NCI-H2227 treated with DMSO at 0.1 percent for 48 hours (cell line): Measurements from ENCODE around the gene ATAT1.
A peak's percentile ranks its signal among the peaks of the same experiment; 100 is the strongest.

Experiments used
- DNase-seq: peaks from one replicate; lab custom pipeline; 2025; lab: John Stamatoyannopoulos, UW

The ATAT1 gene

DNA sequence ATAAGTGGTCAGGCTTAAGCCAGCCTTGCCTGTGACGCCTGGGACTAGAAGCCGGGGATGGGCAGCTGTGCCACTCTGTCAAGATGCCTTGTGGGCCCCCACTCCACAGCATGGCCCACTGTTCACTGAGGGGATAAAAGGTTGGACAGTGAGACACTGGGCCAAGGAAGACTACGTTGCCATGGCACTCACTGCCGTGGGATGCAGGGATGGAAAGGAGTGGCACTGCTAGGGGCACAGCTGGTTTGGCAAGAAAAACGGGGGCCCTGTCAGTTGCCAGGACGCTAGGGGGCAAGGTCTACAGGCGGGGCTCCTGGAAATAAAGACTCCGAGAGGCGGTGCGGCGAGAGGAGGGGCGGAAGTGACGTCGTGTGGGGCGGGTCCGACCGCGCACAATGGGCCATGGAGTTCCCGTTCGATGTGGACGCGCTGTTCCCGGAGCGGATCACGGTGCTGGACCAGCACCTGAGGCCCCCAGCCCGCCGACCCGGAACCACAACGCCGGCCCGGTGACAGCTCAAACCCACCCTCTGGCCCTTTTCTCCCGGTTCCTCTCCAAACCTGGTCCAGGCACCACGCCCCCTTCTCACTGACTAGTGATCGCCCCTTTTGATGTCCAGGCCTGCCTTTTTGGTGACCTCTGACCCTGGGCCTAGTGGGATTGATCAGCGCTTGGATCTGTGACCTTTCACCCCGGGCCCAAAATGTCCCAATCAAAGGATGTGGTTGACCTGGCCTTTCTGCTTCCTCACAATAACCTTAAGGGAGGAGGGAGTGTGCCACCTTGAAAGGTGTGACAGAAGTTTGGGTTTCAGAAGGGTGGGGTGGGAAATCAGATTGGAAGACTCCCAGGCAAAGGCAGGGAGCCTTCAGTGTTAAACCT lies at the start of gene ATAT1:
TSS of gene ATAT1 (plus strand) at position 391 of the 883 bp plus-strand sequence.
- peak; percentile 84 for DNase-seq

DNA sequence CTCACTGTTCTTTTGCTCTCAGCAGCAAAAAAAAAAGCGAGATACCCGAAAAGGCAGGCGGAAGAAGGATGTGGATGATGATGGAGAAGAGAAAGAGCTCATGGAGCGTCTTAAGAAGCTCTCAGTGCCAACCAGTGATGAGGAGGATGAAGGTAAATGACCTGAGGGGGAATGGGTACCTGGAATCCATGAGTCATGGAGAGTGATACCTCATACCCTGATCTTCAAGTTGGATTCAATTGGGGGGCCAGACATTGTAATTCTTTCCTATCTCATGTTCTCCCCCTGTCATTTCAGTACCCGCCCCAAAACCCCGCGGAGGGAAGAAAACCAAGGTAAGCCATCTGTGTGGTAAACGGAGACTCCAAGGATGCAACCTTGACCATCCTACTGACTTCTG lies 48.6 kb upstream of the ATAT1 start:
- no peak for DNase-seq

DNA sequence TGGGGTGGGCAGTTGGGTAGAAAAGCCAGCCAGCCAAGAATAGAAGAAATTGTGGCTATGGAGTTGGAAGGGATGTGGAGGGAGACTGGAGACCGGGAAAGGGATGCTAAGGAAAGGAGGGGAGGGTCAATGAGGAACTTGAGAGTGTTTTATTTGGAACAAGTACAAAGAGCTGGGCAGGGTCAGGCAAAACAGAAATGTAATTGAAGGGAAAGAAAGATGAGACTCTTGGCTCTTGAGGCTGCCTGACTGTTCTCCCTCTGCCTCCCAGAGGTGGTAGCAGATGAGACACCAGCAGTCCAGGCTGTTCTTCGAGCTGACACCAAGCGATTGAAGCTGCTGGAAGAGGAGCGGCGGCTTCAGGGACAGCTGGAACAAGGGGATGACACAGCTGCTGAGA lies 42.8 kb upstream of the ATAT1 start:
- DNase-seq: no peak

DNA sequence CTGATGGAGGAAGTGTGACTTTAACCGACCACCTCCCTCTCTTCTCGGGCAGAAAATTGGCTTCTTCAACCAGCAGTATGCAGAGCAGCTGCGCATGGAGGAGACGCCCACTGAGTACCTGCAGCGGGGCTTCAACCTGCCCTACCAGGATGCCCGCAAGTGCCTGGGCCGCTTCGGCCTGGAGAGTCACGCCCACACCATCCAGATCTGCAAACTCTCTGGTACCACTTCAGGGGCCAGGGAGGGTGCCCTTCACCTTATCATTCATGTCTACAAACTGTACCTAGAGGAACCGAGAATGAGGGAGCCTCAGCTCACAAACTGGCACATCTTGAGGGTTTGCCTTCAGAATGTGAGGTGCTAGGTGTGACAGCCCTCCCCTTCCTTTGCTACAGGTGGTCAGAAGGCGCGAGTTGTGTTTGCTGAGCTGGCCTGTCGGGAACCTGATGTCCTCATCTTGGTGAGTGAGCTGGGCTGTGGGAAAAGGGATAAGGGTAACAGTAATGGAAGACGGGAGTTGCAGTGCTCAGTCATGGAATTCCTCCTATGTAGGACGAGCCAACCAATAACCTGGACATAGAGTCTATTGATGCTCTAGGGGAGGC lies 36.8 kb upstream of the ATAT1 start:
- DNase-seq: no peak

DNA sequence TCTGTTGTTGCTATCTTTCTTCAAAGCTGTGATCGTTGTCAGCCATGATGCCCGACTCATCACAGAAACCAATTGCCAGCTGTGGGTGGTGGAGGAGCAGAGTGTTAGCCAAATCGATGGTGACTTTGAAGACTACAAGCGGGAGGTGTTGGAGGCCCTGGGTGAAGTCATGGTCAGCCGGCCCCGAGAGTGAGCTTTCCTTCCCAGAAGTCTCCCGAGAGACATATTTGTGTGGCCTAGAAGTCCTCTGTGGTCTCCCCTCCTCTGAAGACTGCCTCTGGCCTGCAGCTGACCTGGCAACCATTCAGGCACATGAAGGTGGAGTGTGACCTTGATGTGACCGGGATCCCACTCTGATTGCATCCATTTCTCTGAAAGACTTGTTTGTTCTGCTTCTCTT lies 36.2 kb upstream of the ATAT1 start:
- DNase-seq: no peak

DNA sequence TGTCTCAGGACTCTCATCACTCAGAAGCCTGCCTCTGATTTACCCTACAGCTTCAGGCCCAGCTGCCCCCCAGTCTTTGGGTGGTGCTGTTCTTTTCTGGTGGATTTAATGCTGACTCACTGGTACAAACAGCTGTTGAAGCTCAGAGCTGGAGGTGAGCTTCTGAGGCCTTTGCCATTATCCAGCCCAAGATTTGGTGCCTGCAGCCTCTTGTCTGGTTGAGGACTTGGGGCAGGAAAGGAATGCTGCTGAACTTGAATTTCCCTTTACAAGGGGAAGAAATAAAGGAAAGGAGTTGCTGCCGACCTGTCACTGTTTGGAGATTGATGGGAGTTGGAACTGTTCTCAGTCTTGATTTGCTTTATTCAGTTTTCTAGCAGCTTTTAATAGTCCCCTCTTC lies 35.7 kb upstream of the ATAT1 start:
- DNase-seq: no peak

DNA sequence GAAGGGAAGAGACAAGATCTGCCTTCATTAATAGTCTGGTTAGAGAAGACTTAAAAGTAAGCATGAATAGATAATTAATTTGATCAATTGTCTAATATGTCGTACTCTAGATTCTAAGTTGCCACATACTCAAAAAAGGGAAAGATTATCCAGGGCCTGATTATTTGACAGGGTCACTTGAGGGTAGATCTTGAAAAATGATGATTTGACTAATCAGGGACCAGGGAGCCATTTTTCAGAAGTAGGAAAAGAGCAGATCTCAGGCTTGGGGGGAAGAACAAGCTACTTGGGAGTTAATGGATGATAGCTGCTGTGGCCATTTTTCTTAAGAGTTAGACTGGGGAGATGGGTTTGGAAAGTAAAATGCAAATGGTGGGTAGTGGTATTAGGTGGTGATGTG lies 34.4 kb upstream of the ATAT1 start:
- DNase-seq: no peak

DNA sequence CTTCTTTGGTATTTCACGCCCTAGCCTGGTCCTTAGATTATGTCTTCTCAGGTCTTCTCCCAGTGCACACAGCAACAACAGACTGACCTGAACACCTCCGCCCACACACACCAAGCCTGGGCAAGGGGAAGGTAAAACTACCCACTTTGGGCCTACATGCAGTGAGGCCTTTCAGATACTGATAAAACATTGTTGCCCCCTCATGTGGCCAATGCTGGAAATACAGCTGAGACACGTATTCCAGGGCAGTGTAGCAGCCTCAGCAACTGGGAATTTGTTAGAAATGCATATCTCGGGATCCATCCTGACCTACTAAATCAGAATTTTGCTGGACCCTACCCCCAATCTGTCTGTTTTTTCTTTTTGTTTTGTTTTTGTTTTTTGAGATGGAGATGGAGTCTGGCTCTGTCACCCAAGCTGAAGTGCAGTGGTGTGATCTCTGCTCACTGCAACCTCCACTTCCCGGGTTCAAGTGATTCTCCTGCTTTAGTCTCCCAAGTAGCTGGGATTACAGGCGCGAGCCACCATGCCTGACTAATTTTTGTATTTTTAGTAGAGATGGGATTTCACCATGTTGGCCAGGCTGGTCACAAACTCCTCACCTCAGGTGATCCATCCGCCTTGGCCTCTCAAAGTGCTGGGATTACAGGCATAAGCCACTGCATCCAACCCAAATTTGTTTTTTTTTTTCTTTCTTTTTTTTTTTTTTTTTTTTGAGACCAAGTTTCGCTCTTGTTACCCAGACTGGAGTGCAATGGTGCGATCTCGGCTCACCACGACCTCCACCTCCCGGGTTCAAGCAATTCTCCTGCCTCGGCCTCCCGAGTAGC lies 29.1 kb upstream of the ATAT1 start:
- peak; percentile 58 for DNase-seq

DNA sequence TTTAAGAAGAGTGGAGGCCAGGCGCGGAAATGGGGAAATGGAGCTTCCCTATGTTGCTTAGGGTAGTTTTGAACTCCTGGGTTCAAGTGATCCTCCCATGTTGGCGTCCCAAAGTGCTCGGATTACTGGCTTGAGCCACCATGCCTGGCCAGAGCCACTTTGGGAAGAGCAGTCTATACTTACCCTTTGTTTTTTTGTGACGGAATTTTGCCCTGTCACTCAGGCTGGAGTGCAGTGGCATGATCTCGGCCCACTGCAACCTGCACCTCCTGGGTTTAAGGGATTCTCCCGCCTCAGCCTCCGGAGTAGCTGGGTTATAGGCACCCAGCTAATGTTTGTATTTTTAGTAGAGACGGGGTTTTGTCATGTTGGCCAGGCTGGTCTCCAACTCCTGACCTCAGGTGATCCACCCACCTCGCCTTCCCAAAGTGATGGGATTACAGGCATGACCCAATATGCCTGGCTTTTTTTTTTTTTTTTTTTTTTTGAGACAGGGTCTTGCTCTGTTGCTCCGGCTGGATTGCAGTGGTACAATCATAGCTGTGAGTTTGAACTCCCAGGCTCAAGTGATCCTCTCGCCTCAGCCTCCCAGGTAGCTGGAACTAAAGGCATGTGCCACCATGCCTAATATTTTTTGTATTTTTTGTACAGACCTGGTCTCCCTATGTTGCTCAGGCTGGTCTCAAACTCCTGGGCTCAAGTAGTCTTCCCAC lies 27.6 kb upstream of the ATAT1 start:
- no peak for DNase-seq

DNA sequence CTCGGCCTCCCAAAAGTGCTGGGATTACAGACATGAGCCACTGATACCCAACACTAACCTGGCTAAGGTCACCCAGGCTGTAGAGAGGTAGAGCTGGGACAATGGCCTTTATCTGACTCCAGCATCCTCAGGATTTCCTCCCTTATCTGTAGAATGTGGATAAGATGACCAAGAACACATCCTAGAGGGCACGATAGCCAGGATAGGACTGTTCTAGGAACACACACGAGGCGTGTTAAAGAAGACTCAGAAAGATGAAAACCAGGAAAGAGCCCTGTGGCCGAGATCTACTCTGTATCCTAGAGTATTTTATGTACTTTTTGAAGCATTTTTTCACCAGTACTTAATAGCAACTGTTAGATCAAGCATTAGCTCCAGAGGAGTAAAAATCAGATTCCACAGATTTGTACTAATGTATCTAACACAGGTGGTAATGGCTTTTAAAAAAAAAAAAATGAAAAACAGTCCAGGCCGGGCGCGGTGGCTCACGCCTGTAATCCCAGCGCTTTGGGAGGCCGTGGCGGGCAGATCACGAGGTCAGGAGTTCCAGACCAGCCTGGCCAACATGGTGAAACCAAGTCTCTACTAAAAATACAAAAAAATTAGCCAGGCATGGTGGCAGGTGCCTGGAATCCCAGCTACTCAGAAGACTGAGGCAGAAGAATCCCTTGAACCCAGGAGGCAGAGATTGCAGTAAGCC lies 26.9 kb upstream of the ATAT1 start:
- no peak for DNase-seq

DNA sequence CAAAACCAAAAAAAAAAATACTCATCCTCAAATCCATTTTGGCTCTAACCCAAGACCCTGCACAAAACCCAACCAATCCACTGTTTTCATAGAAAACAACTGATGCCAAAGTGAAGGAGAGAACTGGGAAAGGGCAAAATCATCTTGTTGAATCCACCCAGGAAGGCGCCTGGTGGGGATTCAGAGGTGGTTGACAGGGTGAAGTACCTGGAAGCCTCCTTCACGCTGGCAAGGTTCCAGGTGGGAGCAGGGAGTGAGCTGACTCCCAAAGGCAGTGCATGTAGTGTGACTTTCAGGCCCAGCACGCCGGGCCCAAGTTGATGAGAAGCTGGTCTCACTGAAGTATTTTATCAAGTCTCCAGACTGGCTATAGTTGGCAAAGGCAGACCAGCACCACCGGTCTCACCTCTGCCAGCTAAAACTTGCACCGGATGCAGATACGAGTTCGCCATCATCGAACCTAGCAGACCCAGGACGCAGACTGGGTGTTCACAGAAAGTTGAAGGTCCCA lies 26.2 kb upstream of the ATAT1 start:
- no peak for DNase-seq

DNA sequence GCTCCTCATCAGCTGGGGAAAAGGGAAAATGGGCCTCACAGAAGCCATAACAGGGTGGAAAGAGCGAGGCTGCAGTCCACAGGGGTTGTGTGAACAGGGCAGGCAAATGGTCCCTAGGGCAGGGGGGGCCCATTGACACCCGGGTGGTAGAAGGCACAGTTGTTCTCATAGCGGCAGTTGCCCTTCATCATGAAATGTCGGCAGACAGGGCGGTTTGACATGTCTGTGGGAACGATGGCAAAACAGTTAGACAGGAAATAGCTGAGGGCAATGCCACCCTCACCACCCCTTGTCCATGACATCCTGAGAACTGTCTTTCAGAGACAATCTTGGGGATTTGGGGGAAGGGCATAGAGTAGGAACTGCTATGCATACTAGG lies 25.2 kb upstream of the ATAT1 start:
- no peak for DNase-seq

DNA sequence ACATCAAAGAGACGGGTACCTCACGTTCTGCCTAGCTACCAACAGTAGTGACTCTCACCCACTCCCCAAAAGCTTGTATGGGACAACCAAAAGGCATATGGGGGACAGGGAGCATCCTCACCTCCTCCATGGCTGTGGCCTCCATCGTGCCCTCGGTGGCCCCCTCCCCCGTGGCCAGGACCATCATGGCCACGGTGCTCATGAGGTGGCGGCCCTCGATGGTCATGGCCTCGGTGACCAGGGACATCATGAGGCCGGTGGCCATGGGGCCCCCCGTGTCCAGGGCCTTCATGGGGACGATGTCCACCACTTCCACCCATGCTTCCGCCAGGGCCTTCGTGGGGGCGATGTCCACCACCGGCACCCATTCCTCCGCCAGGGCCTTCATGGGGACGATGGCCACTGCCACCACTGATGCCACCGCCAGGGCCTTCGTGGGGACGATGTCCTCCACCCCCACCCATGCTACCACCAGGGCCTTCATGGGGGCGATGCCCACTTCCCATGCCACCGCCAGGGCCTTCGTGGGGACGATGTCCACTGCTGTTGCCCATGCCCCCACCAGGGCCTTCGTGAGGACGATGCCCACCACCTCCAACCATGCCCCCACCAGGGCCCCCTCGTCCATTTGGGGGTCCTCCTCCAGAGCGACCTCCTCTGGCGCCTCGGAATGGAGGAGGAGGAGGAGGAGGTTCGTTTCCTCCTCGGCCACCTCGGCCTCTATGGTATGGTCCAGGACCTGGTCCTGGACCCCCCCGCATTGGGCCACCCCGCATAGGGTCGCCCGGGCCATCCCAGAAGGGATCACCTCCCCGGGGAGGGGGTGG lies 24.6 kb upstream of the ATAT1 start:
- no peak for DNase-seq

DNA sequence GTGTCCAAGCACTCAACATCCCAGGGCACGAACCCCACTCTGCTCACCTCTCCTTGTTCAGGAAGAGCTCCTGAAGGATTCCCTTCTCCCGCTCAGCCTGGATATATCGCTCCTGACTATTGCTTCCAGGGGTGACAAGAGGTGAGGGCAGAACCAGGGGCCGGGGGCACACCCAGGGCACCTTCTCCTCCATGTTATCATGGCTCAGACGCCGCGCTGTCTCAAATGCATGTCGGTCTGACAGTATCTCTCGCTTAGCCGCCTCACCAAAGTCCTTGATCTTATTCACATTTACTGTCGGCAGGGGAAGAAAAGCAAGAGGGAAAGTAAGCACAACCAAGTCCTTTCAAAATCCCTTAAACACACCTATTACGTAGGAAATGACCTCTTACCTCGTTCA lies 22.7 kb upstream of the ATAT1 start:
- DNase-seq: no peak

DNA sequence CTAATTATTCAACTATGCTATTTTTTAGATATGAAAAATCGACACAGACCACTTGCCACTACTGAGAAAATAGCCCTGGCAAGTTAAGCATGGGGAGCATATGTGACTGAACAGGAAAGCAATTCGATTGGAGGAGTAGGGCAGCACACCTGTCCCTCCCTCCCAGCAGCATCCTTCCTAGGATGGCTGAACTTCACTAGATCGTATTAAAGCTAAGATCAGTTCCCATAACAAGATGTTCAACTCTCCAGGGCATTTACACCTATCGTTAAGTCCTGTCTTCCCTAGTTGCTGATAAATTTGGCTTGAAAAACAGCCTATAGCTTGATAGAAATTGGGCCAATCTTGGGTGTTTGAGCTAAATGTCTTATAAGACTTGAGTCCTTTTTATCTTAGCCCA lies 16.6 kb upstream of the ATAT1 start:
- DNase-seq: no peak

DNA sequence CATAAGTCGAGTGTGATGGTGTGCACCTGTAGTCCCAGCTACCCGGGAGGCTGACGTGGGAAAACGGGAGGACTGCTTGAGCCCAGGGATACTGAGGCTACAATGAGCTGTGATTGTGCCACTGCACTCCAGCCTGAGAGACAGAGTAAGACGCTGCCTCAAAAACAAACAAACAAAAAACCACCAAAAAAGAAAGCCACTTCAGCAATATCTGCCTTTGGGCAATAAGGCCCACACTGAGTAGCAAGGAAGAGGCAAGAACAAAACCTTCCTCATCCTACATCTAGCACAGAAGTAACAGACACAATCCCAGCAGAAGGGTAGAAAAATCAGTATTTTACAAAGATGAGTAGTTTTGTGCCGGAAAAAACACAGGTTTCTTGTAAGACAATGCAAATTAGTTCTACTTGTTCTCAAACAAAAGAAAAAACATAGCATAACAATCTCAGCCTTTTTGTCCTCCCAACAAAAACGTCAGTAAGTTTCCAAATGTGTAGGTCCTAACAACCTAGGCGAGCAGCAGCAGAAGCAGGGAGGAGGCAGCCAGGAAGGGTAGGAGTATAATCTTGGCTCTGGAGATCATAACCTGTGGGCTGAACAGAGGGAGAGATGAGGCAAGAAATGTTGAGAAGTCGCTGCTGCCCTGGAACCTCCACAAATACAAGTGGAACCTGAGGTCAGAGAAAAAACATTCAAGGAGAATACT lies 15.4 kb upstream of the ATAT1 start:
- no peak for DNase-seq

DNA sequence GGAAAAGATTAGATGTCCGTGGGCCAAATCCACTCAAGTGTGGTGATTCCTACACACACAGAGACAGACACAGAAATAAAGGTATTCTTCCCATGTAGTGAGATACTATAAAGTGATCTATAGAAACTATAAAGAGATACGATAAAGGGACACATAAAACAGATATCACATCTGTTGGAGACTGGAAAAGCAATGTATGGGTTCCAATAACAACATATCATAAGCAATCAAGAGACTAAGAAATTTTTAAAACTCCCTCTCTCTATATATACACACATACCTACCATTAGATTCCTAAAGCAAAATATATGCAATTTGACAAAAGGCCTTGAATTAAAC lies 14.8 kb upstream of the ATAT1 start:
- DNase-seq: no peak

DNA sequence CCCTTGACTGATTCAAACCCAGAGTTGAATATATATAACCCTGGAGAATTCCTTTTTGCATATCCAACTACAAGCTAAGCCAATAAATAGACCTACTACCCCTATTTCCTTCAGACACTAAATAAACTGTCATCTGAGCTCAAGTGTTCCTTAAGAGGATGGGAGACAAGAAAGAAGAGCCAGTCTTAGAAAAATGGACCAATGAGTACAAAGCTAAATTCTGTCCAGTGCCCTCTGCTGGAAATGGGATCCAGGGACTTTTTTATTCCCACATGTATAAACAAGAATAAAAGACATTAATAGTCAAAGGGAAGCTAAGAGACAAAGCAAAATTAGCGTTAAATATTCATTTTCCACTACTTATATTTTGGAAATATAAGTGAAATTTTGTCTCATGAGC lies 14.5 kb upstream of the ATAT1 start:
- DNase-seq: peak; percentile 22

DNA sequence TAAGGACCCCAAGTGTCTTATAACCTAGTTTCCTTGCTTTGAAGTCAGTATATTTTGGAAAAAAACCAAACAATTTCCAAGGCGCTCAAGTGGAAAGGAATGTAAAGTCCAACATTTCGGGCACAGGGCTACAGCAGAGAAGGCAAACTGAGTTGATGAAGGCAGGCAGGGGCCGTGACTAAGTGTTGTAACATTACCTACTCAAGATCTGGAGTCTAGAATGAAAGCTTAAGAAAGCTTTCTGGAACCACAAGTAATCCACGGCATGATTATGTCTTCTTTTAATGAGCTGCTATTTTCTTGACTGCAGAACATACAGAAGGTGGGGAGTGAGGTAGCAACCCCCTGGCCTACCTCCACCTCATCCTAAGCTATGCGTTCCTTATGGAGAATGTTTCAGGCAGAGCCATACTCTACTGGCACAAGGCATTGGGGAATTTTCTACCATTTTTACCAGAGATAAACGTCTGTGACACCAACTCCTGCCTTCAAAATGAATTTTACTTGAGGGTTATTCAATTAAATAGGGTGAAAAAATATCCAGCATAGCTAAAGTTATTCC lies 13.9 kb upstream of the ATAT1 start:
- DNase-seq: no peak
